ENCODE data around the gene DDX24.

DDX24 gene

GRCh38 chr14:94080621-94081385 lies at the start of gene DDX24, which contains the start of gene IFI27L1:
Gene DDX24 (minus strand): TSS chr14:94081202. CDS start chr14:94079742, 1,460 bp downstream.
Gene IFI27L1 (plus strand): TSS chr14:94081310. CDS start chr14:94096938, 15,628 bp downstream.
- TF ChIP-seq GATA1 (IDR thresholded peaks at IDR 0.05; ENCODE audit: low read depth, low read length) (no peak), POLR2A (IDR thresholded peaks at IDR 0.05; ENCODE audit: low read length) (peak; percentile 97)
- peak; percentile 97 to 98 for DNase-seq

- TF ChIP-seq POLR2A (IDR thresholded peaks at IDR 0.05; ENCODE audit: low read length): no peak
- TF ChIP-seq GATA1 (IDR thresholded peaks at IDR 0.05; ENCODE audit: low read depth, low read length): no peak
Observed at GRCh38 chr14:94129758-94130414, 48.9 kb upstream of the DDX24 start.

DNA sequence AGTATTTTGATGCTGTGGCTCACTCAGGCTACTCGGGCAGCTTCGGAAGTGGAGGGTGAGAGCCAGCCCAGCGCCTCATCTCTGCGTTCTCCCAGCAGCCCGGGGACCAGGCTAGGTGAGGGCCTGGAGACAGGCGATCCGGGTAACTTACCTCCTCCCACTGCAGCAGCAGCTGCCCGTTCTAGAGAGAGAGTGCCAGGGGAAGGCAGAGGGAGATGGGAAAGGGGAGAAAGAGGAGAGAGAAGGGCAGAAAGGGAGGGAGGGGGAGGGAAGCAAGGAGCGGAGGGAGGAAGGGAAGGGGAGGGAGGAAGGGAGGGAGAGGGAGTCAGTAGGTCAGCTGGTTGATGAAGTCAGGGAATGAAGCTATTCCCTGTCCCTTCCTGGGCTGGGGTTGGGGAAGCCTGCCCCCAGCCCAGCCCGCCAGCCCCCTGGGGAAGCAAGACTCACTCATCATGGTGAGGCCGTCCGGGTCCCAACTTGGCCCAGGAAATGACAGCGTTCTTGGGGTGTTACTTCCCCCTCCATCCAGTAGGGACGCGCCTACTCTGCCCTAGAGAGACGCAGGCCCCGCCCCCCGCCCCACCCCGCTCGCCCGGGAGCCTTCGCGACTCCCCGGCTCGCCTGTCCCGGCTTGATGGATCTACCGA lies 48.2 kb upstream of the DDX24 start, which contains the start of gene IFI27L2:
TSS of gene IFI27L2 (minus strand) at position 494 of the 647 bp plus-strand sequence. CDS start at position 454, 40 bp downstream.
- TF ChIP-seq GATA1 (IDR thresholded peaks at IDR 0.05; ENCODE audit: low read depth, low read length) (no peak), POLR2A (IDR thresholded peaks at IDR 0.05; ENCODE audit: low read length) (peak; percentile 31)
- DNase-seq: peak; percentile 64 to 75

More at GRCh38 chr14:94129758-94130414, 48.9 kb upstream of the DDX24 start:
- peak; percentile 16 to 43 for DNase-seq

GRCh38 chr14:94128216-94128839 lies 47.3 kb upstream of the DDX24 start:
- no peak for DNase-seq
- TF ChIP-seq GATA1 (IDR thresholded peaks at IDR 0.05; ENCODE audit: low read depth, low read length) (no peak), POLR2A (IDR thresholded peaks at IDR 0.05; ENCODE audit: low read length) (no peak)

GRCh38 chr14:94127330-94127729 lies 46.3 kb upstream of the DDX24 start:
- no peak for TF ChIP-seq POLR2A (IDR thresholded peaks at IDR 0.05; ENCODE audit: low read length)
- TF ChIP-seq GATA1 (IDR thresholded peaks at IDR 0.05; ENCODE audit: low read depth, low read length): no peak
- no peak for DNase-seq

GRCh38 chr14:94126800-94127199 lies 45.8 kb upstream of the DDX24 start:
- DNase-seq: no peak
- TF ChIP-seq POLR2A (IDR thresholded peaks at IDR 0.05; ENCODE audit: low read length): no peak
- TF ChIP-seq GATA1 (IDR thresholded peaks at IDR 0.05; ENCODE audit: low read depth, low read length): no peak

GRCh38 chr14:94126419-94126677 lies 45.3 kb upstream of the DDX24 start:
- TF ChIP-seq POLR2A (IDR thresholded peaks at IDR 0.05; ENCODE audit: low read length) (no peak), GATA1 (IDR thresholded peaks at IDR 0.05; ENCODE audit: low read depth, low read length) (no peak)
- no peak for DNase-seq

GRCh38 chr14:94125659-94126418 lies 44.8 kb upstream of the DDX24 start:
- TF ChIP-seq POLR2A (IDR thresholded peaks at IDR 0.05; ENCODE audit: low read length) (no peak), GATA1 (IDR thresholded peaks at IDR 0.05; ENCODE audit: low read depth, low read length) (no peak)
- no peak for DNase-seq

DNA sequence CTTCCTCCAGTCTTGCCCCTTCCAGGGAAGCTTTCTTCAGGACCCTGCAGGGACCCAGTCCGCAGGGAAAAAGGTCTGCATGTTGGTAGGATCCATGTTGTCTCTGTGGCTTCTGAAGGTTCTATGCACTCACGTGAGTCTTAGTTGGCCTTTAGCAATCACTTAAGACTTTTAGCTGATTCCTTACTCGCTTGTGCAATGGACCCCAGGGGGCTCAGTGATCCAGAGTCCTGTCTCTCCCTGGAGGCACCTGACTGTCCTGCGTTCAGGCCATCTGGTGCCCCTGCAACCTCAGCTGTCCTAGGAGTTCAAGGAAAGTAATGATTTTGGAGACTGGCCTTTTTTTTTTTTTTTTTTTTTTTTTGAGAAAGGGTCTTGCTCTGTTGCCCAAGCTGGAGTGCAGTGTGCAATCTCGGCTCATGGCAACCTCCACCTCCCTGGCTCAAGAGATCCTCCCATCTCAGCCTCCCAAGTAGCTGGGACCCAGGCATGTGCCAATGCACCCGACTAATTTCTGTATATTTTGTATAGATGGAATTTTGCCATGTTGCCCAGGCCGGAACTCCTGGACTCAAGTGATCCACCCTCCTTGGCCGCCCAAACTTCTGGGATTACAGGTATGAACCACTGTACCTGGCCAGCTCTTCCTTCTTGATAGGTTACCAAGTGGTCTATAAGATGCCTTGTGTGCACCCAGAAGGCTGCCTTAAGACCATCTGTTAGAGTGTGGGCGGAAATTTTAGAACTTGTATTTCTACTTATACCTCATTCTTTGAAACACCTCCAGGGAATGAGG lies 43.8 kb upstream of the DDX24 start:
- TF ChIP-seq GATA1 (IDR thresholded peaks at IDR 0.05; ENCODE audit: low read depth, low read length) (no peak), POLR2A (IDR thresholded peaks at IDR 0.05; ENCODE audit: low read length) (no peak)
- DNase-seq: no peak

- TF ChIP-seq POLR2A (IDR thresholded peaks at IDR 0.05; ENCODE audit: low read length) (no peak), GATA1 (IDR thresholded peaks at IDR 0.05; ENCODE audit: low read depth, low read length) (no peak)
- DNase-seq: no peak
Observed at GRCh38 chr14:94123868-94124267, 42.9 kb upstream of the DDX24 start.

DNA sequence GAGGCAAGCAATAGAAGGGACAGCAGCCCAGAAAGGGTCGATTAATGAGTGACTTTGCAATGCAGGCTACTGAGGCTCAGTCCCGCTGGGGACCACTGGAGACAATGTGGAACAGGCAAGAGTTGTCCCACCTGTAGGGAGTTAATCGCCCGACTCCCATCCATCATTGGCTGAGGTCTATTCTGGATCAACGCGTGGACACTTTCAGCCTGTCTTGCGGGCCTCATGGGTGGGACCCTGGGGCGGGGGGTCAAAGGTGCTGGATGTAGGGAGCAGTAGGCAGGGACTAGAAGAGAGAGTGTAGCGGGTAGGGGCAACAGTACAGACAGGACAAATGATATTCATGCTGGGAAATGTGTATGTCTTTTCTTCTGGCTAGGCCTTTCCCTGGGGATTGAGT lies 42.3 kb upstream of the DDX24 start:
- no peak for DNase-seq
- TF ChIP-seq GATA1 (IDR thresholded peaks at IDR 0.05; ENCODE audit: low read depth, low read length): no peak
- TF ChIP-seq POLR2A (IDR thresholded peaks at IDR 0.05; ENCODE audit: low read length): no peak

DNA sequence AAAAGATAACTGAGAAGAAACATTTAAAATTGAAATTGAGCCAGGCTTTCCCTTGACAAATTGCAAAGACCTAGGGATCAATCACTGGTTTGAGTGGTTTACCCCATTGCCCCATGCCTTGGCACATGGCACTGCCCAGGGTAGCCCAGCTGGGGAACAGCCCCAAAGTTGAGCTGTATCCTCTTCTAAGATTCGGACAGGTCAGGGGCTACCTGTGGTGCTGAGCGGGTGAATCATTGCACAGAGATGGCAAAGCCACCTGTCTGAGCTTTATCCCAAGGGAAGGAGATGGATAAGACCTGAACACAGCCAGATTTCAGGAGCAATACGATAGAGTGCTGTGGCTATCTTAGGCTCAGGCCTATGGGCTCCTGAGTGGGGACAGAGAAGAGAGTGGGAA lies 41.4 kb upstream of the DDX24 start:
- no peak for DNase-seq

More for the DNA sequence above, 41.4 kb upstream of the DDX24 start:
- TF ChIP-seq GATA1 (IDR thresholded peaks at IDR 0.05; ENCODE audit: low read depth, low read length) (no peak), POLR2A (IDR thresholded peaks at IDR 0.05; ENCODE audit: low read length) (no peak)

Measured in erythroblast (primary cell).